ENCODE measurements around the gene FASTKD3.

GRCh38 chr5:7910738-7911428 is 42.1 kb upstream of the FASTKD3 start:
- TF ChIP-seq CTCF (IDR thresholded peaks at IDR 0.05; ENCODE audit: insufficient read depth, low read depth, low read length) (no peak), EZH2 (IDR thresholded peaks at IDR 0.05; ENCODE audit: insufficient read depth, low read length) (no peak)
